Limb (tissue), 2 donors: ENCODE results near the gene PWWP2B.
"Not testable (repeated sequence)": the region's sequence is repeated elsewhere in the genome, so short reads cannot be mapped to it uniquely, and the experiment has no call there.

Experiments
- DNase-seq, 2 donors: peaks; one replicate each; pipeline ENCODE4 v3.0.0-alpha.2; 2016; ENCODE audit errors: extremely low spot score in 2 of 2

PWWP2B gene

DNA sequence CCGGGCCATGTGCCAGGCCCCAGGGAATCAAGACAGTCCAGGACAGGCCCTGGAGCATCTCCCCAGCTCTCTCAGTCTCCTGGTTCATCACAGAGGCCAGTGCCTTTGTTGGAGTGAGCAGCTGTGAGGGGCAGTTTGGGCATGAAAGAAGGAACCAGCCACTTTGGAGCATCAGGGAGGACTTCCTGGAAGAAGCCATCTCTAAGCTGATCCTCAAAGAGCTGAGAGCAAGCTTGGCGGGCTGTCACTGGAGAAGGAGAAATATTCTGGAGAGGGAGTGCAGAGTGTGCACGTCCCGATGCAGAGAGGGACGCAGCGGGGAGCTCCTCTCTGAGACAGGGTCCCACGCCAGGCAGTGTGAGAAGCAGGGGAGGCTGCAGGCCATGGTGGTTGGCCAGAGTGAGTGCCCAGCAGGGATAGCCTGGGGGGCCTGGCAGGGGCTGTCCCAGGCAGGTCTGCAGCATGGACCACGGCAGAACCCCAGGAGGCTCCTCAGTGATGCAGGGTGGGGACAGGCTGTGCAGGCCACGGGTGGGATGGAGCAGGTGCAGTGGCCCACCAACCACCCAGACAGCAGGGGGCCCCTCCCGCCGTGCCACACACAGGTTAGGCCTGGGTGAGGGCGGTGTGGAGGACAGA, 34.7 kb downstream of the PWWP2B start:
- DNase-seq: no peak

DNA sequence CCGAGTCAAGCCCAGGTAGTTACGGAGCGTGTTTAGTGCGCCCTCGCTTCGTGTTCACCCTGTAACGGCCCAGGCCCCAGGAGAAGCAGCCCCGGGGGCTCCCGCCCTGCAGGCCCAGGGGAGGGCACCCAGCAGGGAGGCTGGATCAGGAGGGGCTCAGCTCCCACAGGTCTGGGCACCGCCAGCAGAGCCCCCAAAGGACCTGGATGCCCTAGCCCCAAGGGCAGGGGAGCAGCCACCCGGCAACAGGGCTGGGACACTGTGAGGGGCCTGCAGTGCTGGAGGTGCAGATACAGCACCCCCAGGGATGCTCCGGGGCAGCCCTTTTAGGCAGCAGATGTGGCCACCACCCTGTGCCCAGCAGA, 35.2 kb downstream of the PWWP2B start:
- DNase-seq: no peak

DNA sequence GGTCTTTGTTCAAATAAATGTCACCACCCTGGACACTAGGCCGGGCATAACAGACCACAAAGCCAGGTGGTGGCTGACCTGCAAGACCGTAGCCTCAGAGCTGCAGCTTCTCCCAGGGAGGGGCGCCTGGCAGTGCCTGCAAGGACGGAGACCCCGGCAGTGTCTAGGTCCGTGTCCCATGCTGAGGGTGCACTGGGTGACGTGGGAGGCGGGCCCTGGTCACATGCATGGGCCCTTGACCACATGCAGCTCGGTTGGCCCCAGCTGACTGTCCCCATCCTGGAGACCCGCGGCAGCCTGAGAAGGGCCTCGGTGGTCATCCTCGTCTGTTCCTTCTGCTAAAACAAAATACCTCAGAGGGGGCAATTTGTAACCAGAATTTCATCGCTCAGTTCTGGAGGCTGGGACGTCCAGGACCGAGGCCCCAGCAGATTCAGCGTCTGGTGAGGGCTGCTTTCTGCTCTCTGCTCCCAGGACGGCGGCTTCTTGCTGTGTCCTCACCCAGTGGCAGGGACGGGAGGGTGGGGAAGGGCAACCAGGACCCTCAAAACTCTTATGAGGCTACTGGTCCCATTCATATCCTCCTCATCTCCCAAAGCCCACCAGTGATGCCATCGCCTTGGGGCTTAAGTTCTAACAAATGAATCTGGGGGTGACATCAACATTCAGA, 36.8 kb downstream of the PWWP2B start:
- DNase-seq: no peak

DNA sequence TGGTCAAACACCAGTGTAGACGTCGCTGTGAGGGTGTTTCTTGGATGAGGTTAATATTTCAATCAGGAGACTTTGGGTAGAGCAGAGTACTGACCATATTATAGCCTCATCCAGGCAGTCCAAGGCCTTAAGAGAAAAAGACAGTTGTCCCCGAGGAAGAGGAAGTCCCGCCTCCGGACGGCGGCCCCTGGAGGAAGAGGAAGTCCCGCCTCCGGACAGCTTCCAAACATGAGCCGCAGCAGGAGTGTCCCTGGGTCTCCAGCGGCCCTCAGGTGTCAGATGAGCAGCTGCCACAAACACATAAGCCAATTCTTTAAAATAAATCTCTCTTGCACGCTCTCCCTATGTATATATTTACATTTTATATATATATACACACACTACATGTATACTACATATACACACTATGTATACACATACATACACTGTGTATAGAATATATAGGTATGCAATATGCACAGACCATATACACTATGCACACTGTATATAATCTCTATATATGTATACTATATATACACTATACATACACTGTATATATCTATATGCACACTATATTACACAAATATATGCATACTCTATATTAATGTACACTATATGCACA, 37.5 kb downstream of the PWWP2B start:
- DNase-seq: no peak

- DNase-seq: not testable (repeated sequence)
Observed at GRCh38 chr10:132435320-132435719, 38.3 kb downstream of the PWWP2B start.

DNA sequence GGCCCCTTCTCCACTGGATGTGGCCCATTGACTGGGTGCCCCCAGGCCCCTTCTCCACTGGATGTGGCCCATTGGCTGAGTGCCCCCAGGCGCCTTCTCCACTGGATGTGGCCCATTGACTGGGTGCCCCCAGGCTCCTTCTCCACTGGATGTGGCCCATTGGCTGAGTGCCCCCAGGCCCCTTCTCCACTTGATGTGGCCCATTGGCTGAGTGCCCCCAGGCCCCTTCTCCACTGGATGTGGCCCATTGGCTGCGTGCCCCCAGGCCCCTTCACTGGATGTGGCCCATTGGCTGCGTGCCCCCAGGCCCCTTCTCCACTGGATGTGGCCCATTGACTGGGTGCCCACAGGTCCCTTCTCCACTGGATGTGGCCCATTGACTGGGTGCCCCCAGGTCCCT, 39.1 kb downstream of the PWWP2B start:
- not testable (repeated sequence) for DNase-seq

DNA sequence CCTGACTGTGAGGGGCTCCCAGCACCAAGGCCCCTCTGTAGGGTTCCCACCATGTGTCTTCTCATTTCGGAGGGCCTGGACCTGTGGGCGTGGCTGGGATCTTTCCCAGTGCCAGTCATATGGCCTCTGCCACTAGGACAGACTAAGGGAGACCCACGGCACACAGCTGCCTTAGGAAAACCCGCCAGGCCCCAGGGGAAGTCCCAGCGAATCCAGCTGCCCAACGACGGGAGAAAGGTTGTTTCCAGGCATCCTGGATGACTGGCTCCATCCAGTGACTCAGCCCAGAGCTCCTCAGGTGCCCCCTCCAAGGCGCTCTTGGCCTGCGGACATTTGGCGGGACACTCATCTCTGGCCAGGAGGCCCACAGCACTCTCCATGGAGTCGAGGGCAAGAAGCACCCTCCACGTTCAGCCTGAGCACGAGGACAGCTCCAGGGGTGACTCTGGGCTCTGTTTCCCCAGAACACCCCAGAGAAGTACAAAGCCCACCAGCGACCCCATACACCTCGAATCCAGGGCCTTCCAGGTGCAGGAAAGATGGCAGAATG, 39.9 kb downstream of the PWWP2B start:
- no peak for DNase-seq

DNA sequence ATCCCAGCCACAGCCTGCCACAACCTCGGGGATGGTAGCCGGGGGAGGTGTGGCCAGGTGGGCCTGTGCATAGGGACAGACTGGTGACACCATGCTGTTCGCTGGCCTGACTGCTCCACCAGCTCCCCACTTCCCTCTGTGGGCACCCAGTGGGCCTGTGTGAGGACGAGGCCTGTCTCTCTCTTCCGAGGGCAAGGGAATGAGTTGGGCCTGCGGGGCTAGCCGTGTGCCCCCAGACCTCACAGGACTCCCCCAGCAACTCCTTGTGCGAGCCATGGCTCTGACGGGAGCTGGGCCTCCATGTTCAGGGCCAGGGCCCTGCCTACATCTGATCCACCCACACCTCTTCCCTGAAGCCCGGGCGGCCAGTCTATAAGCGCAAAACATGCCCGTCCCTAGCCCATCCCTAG, 40.5 kb downstream of the PWWP2B start:
- DNase-seq: no peak

DNA sequence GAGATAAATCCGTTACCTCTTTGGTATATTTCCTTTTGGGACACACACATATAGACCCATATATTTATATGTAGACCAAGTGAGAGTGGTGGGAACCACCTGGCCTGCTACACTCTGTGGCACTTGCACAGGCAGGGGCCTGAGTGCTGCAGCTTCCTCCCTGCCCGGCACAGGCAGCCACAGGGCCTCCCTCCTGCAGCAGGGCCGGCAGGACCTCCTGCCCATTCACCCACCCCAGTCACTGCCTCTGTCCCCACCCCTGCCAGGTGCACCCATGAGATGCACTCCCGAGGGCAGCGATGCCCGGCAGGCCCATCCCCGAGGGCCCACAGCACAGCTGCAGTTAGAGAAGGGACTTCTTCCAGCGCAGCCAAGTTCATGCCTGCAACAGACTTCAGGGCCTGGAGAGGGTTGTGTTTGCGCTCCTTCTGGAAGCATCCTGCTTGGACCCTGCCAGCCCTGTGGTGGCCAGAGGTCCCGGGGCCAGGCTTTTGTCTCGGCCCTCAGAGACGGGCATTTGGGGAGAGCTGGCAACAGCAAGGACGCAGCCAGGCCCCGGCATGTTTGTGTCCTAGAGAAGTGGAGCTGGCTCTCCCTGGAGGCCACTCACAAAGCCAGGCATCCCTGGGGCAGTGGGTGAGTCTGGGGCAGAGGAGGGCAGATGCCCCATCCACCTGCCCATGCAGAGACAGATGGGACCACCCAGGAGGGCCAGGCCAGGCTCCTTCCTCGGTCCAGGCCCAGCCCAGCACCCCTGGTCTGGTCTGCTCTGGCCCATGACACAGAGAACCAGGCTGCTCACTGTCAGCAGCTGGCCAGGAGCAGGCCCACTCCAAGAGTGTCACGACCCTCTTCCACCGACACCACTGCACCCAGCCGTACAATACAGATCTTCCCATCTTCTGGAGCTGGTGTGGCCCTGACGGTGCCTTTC, 41.4 kb downstream of the PWWP2B start:
- no peak for DNase-seq

DNA sequence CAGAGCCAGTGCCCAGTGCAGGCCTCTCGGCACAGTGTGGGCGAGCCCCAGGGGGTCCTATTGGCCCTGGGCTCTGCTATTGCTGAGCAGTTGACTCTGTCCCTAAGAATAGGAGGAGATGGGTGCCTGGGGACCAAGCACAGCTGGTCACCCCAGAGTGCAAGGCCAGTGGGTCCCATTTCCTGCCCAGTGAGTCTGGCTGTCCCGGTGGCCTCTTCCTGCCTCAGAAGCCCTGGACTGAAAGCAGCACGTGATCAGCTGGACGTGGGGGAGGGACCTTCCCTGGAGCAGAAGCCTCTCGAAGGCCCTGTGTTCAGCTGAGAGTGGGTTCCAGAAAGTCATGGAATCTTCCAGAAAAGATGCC, 42.0 kb downstream of the PWWP2B start:
- no peak for DNase-seq

DNA sequence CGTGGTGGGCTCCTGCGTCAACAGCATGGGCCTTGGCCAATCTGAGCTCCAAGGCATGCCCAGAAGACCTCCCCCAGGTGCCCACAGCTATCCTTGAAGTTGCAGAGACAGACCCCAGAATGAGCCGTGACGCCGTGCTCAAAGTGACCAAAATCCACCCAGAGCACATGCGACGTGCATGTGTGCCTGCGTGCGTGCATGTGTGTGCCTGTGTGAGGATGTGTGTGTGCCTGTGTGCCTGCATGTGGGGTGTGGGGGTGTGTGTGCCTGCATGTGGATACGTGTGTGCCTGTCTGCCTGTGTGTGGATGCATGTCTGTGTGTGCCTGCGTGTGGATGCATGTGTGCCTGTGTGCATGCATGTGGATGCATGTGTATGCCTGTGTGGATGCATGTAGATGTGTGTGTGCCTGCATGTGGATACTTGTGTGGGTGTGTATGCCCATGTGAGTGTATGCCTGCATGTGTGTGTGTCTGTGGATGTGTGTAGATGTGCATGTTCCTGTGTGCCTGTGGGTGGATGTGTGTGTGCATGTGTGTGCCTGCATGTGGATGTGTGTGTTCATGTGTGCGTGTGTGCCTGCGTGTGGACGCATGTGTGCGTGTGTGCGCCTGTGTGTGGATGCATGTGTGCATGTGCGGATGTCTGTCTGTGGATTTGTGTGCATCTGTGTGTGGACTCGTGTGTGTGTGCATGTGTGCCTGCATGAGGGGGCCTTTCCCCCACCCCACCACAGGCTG, 42.6 kb downstream of the PWWP2B start:
- DNase-seq: no peak

- no peak for DNase-seq
Observed at GRCh38 chr10:132440791-132441565, 44.0 kb downstream of the PWWP2B start.

DNA sequence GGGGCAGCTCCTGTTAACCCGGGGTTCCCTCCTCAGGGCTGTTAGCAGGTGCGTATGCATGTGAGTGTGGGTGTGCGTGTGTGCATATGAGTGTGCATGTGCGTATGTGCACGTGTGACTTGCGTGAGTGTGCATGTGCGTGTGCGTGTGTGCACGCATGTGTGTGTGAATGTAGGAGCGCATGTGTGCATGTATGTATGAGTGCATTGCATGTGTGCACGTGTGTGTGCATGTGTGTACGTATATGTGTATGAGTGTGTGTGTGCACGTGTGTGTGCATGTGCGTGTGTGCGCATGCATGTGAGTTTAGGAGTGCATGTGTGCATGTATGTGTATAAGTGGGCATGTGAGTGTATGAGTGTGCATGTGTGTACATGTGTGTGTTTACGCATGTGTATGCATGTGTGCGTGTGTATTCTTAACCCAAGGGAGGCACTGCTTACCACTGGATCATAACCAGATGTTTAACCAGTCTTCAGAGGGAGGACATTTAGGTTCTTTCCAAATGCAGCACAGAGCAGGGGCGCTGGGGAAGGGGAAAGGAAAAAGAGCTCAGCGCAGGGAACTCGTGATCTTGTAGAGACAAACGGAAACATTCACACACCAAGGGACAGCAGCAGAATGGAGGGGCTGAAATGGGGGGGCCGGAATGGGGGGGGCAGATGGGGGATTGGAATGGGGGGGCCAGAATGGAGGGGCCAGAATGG, 45.0 kb downstream of the PWWP2B start:
- DNase-seq: no peak

DNA sequence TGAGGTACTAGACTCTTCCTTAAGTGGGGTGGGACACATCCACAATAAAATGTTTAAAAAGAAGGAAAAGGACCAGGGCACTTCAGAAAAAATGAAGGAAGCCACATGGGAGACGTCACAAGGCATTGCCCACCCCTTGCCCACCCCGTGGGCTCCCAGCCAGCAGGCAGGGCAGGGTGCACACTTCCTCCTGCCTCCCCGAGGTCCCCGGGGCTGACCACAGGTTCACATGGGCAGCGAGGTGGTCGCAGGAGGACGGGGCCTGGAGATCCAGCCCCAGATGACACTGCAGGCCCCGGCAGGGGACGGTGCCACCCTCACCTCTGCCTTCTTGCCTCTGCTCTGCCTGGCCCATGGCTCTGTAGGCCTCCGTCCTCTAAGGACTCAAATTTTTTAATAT, 45.6 kb downstream of the PWWP2B start:
- DNase-seq: no peak

DNA sequence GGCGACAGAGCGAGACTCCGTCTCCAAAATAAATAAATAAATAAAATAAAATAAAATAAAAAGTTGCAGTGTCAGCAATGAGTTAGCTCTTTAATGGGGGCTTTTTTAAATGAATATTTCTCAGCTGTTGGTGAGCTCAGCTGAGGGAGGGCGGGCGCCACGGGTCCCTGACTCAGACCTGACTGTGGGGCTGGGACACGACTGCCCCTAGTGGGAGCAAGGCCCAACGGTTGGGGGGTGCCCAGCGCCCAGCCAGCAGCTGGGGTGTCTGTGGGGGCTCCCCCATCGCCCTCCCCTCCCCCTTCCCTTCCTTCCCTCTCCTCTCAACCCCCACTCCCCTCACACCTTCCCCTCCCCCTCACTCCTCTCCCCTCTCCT, 46.6 kb downstream of the PWWP2B start:
- no peak for DNase-seq

DNA sequence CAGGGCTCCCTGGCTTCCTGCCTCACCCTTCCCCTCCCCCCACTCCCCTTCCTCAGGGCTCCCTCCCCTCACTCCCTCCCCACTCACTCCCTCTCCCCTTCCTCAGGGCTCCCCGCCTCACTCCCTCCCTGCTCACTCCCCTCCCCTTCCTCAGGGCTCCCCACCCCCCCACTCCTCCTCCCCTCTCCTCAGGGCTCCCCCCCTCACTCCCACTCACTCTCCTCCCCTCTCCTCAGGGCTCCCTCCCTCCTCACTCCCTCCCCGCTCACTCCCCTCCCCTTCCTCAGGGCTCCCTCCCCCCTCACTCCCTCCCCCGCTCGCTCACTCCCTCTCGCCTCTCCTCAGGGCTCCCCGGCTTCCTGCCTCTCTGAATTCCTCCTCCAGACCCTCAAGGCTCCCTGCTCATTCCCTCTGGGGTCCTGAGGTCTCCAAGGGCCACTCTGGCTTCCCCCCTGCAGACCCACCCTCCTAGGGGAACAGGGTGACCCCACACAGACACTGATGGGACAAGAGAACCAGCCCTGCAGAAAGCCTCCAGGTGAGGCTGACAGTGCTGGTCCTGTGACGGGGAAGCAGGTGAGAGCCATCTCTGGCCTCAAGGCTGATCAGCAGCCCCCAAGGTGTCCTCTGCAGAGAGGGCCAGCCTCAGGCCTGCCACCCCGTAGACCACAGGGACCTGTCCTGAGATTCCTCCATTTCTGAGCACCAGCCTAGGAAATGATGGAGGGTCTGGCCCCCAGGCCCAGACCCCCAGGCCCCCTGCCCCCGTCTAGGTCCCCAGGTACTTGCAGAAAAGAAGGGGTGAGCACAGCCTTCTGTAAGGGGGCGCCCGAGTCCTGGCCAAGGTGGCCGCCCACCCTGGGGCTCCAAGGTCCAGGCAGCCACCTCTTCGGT, 47.2 kb downstream of the PWWP2B start:
- peak; percentile 30 to 84 for DNase-seq

GRCh38 chr10:132444877-132445351, 47.9 kb downstream of the PWWP2B start:
- DNase-seq: no peak

DNA sequence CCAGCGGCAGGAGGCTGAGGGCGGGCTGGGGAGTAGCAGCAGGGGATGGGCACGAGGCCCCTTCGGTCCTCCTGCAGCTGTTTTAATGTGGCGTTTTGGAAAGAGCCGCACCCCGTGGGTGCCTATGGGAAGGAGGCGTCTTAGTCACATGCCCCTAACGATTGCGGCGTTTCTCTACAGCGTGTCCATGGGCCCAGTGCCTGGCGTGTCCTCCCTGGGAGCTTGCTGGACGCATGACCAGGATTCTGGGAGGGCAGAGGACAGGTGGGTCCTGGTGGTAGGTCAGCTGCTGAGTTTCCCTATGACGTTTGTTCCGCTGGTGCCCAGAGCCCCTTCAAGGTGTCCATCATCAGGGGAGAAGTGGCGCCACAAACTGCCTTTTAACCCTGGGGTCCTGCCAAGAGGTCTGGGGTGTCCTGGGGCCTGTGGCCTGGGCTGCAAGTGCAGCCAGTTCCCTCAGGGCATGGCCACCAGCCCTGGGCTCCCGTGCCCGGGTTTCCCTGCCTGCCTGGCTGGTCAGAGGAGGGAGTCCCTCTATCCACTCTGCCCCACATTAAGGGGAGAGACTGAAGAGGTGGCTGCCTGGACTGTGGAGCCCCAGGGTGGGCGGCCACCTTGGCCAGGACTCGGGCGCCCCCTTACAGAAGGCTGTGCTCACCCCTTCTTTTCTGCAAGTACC, 48.7 kb downstream of the PWWP2B start:
- no peak for DNase-seq
